22Rv1 (cell line): ENCODE results near the gene OSTC.

Experiments used
- CTCF ChIP-seq: fragments of 450-650 bp; IDR thresholded peaks from 2 replicates; pipeline ENCODE4 v1.5.1; 2017; ENCODE audit warnings: mild to moderate bottlenecking
- ZFX ChIP-seq: fragments of 450-650 bp; IDR thresholded peaks from 2 replicates; pipeline ENCODE4 v1.6.1; 2017; ENCODE audit warnings: antibody characterized with exemption, borderline replicate concordance

GRCh38 chr4:108706289-108706688, 55.9 kb downstream of the OSTC start:
- TF ChIP-seq CTCF, result no peak
- no peak for TF ChIP-seq ZFX
